ENCODE results near the gene PARN.
A peak's percentile ranks its signal among the peaks of the same experiment; 100 is the strongest.

PARN gene

GRCh38 chr16:14485811-14486519, 144.1 kb downstream of the PARN start:
- TF ChIP-seq, protein P1, sequence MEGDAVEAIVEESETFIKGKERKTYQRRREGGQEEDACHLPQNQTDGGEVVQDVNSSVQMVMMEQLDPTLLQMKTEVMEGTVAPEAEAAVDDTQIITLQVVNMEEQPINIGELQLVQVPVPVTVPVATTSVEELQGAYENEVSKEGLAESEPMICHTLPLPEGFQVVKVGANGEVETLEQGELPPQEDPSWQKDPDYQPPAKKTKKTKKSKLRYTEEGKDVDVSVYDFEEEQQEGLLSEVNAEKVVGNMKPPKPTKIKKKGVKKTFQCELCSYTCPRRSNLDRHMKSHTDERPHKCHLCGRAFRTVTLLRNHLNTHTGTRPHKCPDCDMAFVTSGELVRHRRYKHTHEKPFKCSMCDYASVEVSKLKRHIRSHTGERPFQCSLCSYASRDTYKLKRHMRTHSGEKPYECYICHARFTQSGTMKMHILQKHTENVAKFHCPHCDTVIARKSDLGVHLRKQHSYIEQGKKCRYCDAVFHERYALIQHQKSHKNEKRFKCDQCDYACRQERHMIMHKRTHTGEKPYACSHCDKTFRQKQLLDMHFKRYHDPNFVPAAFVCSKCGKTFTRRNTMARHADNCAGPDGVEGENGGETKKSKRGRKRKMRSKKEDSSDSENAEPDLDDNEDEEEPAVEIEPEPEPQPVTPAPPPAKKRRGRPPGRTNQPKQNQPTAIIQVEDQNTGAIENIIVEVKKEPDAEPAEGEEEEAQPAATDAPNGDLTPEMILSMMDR (conservative IDR thresholded peaks at IDR 0.05; ENCODE audit: low read length), result no peak
- peak; percentile 57 for DNase-seq (ENCODE audit: low read depth)
- peak overlapping the region; percentile 28 for H3K4me3 ChIP-seq (ENCODE audit: low read length)

- DNase-seq (ENCODE audit: low read depth), result peak; percentile 58
- TF ChIP-seq, protein P1 (conservative IDR thresholded peaks at IDR 0.05; ENCODE audit: low read length), result no peak
- no peak overlapping the region for H3K4me3 ChIP-seq (ENCODE audit: low read length)
These were observed 144.9 kb downstream of the PARN start for GRCh38 chr16:14485121-14485551.

GRCh38 chr16:14483819-14484385, 146.2 kb downstream of the PARN start:
- TF ChIP-seq, protein P1 (conservative IDR thresholded peaks at IDR 0.05; ENCODE audit: low read length), result no peak
- H3K4me3 ChIP-seq (ENCODE audit: low read length), result no peak overlapping the region
- no peak for DNase-seq (ENCODE audit: low read depth)

DNA sequence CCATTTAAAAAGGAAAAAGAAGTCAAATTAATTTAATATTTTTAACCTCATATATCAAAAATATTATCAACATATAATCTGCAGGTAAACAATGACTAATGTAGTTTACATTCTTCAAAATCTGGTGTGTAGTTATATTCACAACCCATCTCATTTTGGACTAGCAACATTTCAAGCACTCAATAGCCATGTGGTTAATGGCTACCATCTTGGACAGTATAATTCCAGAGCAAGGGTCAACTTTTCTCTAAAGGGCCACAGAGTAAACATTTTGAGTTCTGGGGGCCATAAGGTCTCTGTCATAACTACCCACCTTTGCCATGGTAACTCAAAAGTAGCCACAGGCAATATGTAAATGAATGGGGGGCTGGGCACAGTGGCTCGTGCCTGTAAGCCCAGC, 153.9 kb downstream of the PARN start:
- H3K4me3 ChIP-seq (ENCODE audit: low read length), result no peak overlapping the region
- DNase-seq (ENCODE audit: low read depth), result no peak
- TF ChIP-seq, protein P1 (conservative IDR thresholded peaks at IDR 0.05; ENCODE audit: low read length), result no peak

- no peak for DNase-seq (ENCODE audit: low read depth)
- H3K4me3 ChIP-seq (ENCODE audit: low read length), result no peak overlapping the region
- TF ChIP-seq, protein P1 (conservative IDR thresholded peaks at IDR 0.05; ENCODE audit: low read length), result no peak
These were observed 154.5 kb downstream of the PARN start for GRCh38 chr16:14475370-14476139.

GRCh38 chr16:14473488-14473887, 156.6 kb downstream of the PARN start:
- TF ChIP-seq, protein P1 (conservative IDR thresholded peaks at IDR 0.05; ENCODE audit: low read length), result no peak
- no peak for DNase-seq (ENCODE audit: low read depth)
- H3K4me3 ChIP-seq (ENCODE audit: low read length), result no peak overlapping the region

All from AG10803 (cell line).